Subcutaneous abdominal adipose tissue (tissue), 5 donors: ENCODE results near the gene SAMD3.
"Not testable (repeated sequence)": the region's sequence is repeated elsewhere in the genome, so short reads cannot be mapped to it uniquely, and the experiment has no call there.

ENCODE experiments used
- H3K27ac ChIP-seq: one replicate; pipeline ENCODE4 v1.7.0; 2013; ENCODE audit warnings: low read depth, mild to moderate bottlenecking, inconsistent platforms, low read length, moderate library complexity
- H3K27me3 ChIP-seq, 5 donors: one replicate each; pipeline ENCODE4 v1.7.0; 2013; ENCODE audit warnings: low read length in 5 of 5, inconsistent platforms in 1 of 5; ENCODE audit not compliant: control insufficient read depth in 5 of 5, insufficient read depth in 4 of 5
- H3K36me3 ChIP-seq, 5 donors: one replicate each; pipeline ENCODE4 v1.7.0; 2013; ENCODE audit warnings: low read length in 5 of 5; ENCODE audit not compliant: control insufficient read depth in 5 of 5, insufficient read depth in 5 of 5
- H3K4me1 ChIP-seq, 5 donors: one replicate each; pipeline ENCODE4 v1.7.0; 2013; ENCODE audit warnings: low read length in 5 of 5, mild to moderate bottlenecking in 3 of 5, moderate library complexity in 1 of 5; ENCODE audit not compliant: control insufficient read depth in 5 of 5, insufficient read depth in 5 of 5
- H3K4me3 ChIP-seq, 5 donors: one replicate each; pipeline ENCODE4 v1.7.0; 2013; ENCODE audit warnings: low read length in 5 of 5, low read depth in 1 of 5
- H3K9ac ChIP-seq, 5 donors: one replicate each; pipeline ENCODE4 v1.7.0; 2013; ENCODE audit warnings: low read length in 5 of 5, mild to moderate bottlenecking in 4 of 5, moderate library complexity in 3 of 5
- H3K9me3 ChIP-seq, 5 donors: one replicate each; pipeline ENCODE4 v1.7.0; 2013; ENCODE audit warnings: low read length in 5 of 5; ENCODE audit not compliant: control insufficient read depth in 5 of 5
- donor health status: healthy.
- donor health status: healthy.
- donor health status: healthy.
- donor health status: healthy.
- donor health status: healthy.

The SAMD3 gene

DNA sequence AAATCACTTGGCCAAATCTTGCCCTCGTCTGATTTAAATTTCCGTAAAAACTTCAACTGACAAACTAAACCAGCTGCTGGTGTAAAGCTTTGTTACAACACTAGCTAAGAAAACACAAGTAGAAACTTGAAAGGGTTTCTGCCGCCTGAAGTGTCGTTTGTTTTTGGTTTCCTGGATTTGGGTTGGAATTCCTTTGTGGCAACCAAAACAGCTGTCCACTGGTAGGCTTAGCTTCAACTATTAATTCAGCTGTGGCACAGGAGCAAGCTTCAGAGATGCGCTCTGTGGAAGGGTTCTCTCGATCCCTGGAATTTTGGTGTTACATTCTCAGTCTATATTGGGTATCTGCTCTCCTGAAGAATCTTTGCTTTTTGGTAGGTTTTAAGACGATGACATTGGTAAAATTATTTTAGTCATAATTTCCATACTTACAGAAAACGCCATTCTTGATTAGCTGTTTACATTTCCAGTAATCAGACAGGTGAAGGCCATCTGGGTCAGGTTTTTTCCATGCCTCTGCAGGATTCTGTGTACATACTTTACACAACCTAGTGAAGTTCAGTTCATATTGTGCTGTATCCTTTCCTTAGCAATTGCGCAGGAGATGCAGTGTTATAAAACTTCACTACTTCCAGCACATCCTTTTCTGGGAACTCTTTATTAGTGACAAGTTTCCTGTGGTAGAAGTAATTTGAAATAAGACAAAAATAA is 29.9 kb upstream of the SAMD3 start:
- Histone ChIP-seq H3K4me1 (no peaks in the 10 kb centered on the region), H3K27ac (no peak overlapping the region)

DNA sequence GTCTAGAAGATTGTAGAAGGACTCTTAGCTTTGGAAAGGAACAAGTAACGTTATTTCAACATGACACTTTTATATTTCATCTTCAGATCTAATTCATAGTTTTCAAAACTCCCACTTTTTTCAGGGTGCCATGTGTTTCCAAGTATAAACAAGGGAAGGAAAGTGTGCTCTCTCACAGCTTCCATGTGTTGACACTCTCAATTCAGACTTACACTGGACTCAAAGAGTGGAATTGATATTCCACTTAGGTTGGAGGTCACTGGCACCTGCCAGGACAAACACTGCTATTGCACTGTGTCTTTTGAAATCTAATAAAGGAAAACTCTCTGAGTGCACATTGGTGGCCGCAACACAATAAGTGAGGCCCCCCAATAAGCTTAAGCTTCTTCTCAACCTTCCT is 22.5 kb upstream of the SAMD3 start:
- no peaks in the 10 kb centered on the region for H3K9me3 ChIP-seq
- H3K4me3 ChIP-seq: no peak overlapping the region
- H3K36me3 ChIP-seq: no peaks in the 10 kb centered on the region
- no peaks in the 10 kb centered on the region for H3K27me3 ChIP-seq
- H3K9ac ChIP-seq: no peak overlapping the region
- H3K27ac ChIP-seq: no peak overlapping the region
- H3K4me1 ChIP-seq: no peaks in the 10 kb centered on the region

More for the DNA sequence above, 29.9 kb upstream of the SAMD3 start:
- Histone ChIP-seq H3K27me3 (no peaks in the 10 kb centered on the region), H3K9ac (no peak overlapping the region), H3K36me3 (no peaks in the 10 kb centered on the region), H3K9me3 (no peaks in the 10 kb centered on the region), H3K4me3 (no peak overlapping the region)

DNA sequence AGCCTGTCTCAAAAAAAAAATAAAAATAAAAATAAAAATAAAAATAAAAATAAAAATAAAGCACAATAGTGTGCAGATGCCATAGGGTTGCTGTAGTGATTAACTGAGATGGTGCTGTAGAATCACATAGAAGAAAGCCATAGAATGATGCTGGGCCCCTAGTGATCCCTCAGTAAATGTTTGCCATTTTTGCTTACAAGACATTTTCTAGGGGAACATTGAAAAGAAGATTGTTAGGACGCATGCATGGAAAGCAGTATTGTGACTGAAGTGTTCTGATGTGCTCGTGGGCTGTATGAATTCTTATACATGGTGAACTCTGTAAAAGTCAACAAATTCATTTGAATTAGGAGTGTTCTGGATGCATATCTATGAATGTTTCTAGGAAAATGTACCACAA is 22.0 kb upstream of the SAMD3 start:
- H3K9ac ChIP-seq: no peak overlapping the region
- no peaks in the 10 kb centered on the region for H3K9me3 ChIP-seq
- no peaks in the 10 kb centered on the region for H3K27me3 ChIP-seq
- no peaks in the 10 kb centered on the region for H3K4me1 ChIP-seq
- H3K36me3 ChIP-seq: no peaks in the 10 kb centered on the region
- H3K27ac ChIP-seq: no peak overlapping the region
- no peak overlapping the region for H3K4me3 ChIP-seq

DNA sequence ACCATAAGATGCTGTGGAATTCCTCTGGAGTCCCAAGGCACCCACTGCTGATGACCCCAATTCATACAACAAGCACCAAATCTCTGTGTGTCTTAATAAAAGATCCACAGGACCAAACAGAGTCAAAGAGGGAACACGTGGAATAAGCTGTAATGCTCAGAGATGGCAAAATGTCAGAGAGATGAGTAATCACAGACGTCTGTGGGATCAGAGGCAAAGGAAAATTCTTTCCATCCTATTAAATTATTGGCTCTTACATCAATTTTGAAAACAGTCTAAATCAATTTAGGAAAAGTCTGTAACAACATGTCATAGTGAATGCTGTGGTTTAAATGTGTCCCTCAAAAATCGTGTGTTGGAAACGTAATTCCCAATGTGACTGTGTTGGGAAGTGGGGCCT is 17.5 kb upstream of the SAMD3 start:
- Histone ChIP-seq H3K9ac (no peak overlapping the region), H3K4me1 (no peaks in the 10 kb centered on the region), H3K27ac (no peak overlapping the region), H3K9me3 (no peaks in the 10 kb centered on the region), H3K4me3 (no peak overlapping the region), H3K36me3 (no peaks in the 10 kb centered on the region), H3K27me3 (no peaks in the 10 kb centered on the region)

DNA sequence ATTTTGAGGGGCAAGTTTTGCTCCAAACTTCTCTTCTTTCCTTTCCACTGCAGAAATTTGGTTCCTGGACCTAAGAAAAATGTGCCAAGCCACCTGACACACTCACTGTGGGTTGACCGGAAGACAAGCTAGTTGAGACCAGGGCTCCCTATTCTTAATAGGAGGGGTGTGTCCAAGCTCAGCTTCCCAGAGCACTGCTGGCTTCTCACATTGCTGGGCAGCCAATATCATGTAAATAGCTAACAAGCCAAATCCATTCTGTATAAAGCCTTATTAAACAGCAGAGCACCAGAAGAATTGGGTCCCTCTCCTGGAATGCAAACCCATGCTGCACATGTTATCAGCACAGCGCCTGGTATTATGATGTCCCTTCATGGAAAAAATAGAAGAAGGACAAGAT is 17.0 kb upstream of the SAMD3 start:
- Histone ChIP-seq H3K27ac (no peak overlapping the region), H3K9ac (no peak overlapping the region), H3K9me3 (no peaks in the 10 kb centered on the region), H3K36me3 (no peaks in the 10 kb centered on the region), H3K4me3 (no peak overlapping the region), H3K4me1 (no peaks in the 10 kb centered on the region), H3K27me3 (no peaks in the 10 kb centered on the region)

DNA sequence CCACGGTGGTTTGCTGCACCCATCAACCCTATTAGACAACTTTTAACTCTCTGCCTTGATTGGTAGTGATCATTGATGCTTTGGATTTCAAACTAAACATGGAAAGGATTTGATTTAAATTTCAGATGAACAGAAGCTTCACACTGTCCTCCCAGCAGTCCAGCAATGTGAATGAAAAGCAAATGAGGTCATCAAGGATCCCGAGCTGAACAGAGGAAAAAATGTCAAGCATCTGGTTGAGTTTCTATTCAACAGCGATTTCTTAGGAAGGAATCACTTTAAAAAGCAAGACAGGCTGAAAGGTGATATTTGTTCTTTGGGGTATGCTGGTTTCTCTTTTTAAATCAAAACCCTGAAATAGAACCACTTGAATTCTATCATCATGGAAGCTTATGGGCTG is 10.6 kb upstream of the SAMD3 start:
- no peaks in the 10 kb centered on the region for H3K36me3 ChIP-seq

DNA sequence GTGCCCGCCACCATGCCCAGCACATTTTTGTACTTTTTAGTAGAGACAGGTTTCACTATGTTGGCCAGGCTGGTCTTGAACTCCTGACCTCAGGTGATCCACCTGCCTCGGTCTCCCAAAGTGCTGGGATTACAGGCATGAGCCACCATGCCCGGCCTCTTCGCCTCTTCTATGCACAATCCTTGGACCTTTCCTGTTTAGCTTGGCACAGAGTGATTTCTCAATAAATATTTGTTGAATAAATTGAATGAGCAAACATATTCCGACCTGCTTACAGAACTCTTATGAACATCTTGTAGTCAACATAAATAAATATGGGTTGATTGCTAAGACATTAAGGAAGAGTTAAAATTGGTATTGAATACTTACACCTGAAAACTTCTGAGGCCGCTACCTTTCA is 7.8 kb upstream of the SAMD3 start:
- H3K27me3 ChIP-seq, H3K4me3 ChIP-seq, H3K9me3 ChIP-seq, H3K36me3 ChIP-seq, H3K4me1 ChIP-seq, H3K9ac ChIP-seq, H3K27ac ChIP-seq: not testable (repeated sequence)

More for the DNA sequence above, 10.6 kb upstream of the SAMD3 start:
- Histone ChIP-seq H3K9ac (no peak overlapping the region), H3K27me3 (no peaks in the 10 kb centered on the region), H3K9me3 (no peaks in the 10 kb centered on the region), H3K4me1 (no peaks in the 10 kb centered on the region), H3K4me3 (no peak overlapping the region), H3K27ac (no peak overlapping the region)

DNA sequence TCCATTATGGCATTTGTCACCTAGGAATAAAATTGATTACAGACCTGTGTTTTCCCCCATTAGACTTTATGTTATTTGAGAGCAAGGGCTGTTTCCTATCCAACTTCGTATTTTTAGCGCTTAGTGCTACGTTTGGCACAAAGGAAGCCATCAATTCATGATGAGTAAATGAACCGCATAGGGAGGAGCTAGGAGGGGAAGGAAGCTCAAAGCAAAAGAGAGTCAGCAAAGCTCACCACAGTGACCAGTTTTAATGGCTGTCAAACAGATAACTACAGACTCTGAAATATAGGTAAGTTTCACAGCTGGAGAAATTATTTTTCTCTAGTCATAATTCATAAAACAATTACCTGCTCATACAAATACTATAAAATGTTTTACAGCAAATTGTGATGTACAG is 6.9 kb upstream of the SAMD3 start:
- H3K4me3 ChIP-seq: no peak overlapping the region
- H3K4me1 ChIP-seq: no peaks in the 10 kb centered on the region
- no peak overlapping the region for H3K27ac ChIP-seq
- no peaks in the 10 kb centered on the region for H3K9me3 ChIP-seq
- no peaks in the 10 kb centered on the region for H3K36me3 ChIP-seq
- no peaks in the 10 kb centered on the region for H3K27me3 ChIP-seq
- H3K9ac ChIP-seq: no peak overlapping the region

DNA sequence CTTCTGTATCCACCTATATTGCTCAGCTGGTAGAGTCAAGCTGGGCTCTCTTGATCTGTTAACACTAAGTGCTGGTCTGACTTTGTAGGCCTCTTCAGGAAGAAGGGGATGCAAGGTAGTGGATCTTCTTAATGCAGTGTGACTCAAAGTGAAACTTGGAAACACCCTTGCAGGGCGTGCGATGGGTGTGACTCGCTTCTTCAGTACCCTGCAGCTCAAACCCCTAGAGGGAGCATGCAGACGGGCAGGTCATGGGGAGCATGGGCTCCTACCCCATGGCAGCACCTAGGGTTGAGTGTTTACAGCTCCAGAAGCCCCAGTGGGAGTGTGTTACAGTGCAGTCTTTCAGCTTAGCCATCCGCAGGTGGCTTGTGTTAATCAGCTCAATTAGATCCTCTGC is 757 bp upstream of the SAMD3 start:
- H3K4me1 ChIP-seq: no peaks in the 10 kb centered on the region
- no peaks in the 10 kb centered on the region for H3K36me3 ChIP-seq
- no peak overlapping the region for H3K27ac ChIP-seq
- H3K27me3 ChIP-seq: no peaks in the 10 kb centered on the region
- no peak overlapping the region for H3K9ac ChIP-seq
- H3K4me3 ChIP-seq: no peak overlapping the region
- no peaks in the 10 kb centered on the region for H3K9me3 ChIP-seq

DNA sequence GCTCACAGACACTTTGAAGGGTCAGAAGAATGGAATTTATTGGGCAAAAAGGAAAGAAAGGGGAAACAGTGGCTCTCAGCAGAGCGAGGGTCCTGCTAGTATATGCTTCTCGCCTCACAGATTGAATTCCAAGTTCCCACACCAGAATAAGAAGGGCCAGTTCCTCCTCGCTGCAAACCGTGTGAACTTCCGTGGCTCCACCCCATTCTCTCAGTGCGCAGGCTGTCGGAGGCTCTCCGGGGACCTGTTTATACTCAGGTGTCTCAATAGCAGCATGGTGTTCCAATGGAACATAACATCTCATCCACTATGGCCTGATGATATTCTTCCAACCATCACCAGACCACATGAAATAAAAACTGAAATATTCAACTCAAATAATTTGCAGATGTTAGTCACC is 4.6 kb downstream of the SAMD3 start:
- H3K9ac ChIP-seq: no peak overlapping the region
- no peaks in the 10 kb centered on the region for H3K9me3 ChIP-seq
- H3K4me3 ChIP-seq: no peak overlapping the region
- H3K27ac ChIP-seq: no peak overlapping the region
- no peaks in the 10 kb centered on the region for H3K36me3 ChIP-seq
- H3K4me1 ChIP-seq: peaks cover 0 to 3% (median 0%) of the 10 kb centered on the region in 5 donors
- H3K27me3 ChIP-seq: peaks cover 0 to 5% (median 0%) of the 10 kb centered on the region in 5 donors
